Measurements from ENCODE around the gene SLC29A4. TPM values are rescaled to one million over a fixed set of nuclear protein-coding genes. Genes with fewer than 3 reads are reported as not detected.

Gene SLC29A4
- total RNA-seq, 1 donor from 2014 or later: 7.9 TPM

DNA sequence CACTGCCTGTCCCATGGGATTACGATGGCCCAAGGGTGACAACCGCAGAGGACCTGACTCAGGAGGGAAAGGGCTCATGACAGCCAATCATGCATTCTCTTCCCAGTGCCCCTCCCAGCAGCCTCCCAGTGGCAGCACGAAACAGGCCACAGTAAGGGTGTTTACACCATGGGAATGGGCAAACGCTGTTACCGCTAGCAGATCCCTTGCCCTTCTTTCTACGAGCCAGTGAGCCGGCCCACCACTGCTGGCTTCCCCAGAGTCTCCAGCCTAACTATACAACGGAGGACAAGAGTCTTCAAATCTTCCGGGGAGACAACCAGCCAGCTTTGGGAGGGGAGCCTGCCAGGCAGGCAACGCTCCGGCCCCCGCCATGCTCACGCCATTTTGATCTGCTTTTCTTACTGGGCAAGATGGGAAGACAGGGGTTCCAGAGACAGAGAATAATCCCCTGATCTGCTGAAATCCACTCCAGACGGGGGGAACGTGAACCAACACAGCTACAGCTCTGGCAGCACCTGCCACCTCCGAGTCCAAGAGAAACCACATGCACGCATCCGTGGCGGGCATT is 69.8 kb downstream of the SLC29A4 start:
- H3K27me3 Mint-ChIP-seq (ENCODE audit: unreplicated experiment): no peaks in the 10 kb centered on the region
- H3K9me3 Mint-ChIP-seq (ENCODE audit: unreplicated experiment): no peaks in the 10 kb centered on the region
- no peak overlapping the region for H3K27ac Mint-ChIP-seq (ENCODE audit: unreplicated experiment)
- H3K36me3 Mint-ChIP-seq (ENCODE audit: unreplicated experiment): peaks cover 56% of the 10 kb centered on the region
- TF ChIP-seq, protein P1, sequence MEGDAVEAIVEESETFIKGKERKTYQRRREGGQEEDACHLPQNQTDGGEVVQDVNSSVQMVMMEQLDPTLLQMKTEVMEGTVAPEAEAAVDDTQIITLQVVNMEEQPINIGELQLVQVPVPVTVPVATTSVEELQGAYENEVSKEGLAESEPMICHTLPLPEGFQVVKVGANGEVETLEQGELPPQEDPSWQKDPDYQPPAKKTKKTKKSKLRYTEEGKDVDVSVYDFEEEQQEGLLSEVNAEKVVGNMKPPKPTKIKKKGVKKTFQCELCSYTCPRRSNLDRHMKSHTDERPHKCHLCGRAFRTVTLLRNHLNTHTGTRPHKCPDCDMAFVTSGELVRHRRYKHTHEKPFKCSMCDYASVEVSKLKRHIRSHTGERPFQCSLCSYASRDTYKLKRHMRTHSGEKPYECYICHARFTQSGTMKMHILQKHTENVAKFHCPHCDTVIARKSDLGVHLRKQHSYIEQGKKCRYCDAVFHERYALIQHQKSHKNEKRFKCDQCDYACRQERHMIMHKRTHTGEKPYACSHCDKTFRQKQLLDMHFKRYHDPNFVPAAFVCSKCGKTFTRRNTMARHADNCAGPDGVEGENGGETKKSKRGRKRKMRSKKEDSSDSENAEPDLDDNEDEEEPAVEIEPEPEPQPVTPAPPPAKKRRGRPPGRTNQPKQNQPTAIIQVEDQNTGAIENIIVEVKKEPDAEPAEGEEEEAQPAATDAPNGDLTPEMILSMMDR (IDR thresholded peaks at IDR 0.05): no peak
- no peak for DNase-seq (ENCODE audit: extremely low spot score, unreplicated experiment)
- no peak overlapping the region for H3K4me3 Mint-ChIP-seq (ENCODE audit: unreplicated experiment)
- peaks cover 8% of the 10 kb centered on the region for H3K4me1 Mint-ChIP-seq (ENCODE audit: unreplicated experiment)

DNA sequence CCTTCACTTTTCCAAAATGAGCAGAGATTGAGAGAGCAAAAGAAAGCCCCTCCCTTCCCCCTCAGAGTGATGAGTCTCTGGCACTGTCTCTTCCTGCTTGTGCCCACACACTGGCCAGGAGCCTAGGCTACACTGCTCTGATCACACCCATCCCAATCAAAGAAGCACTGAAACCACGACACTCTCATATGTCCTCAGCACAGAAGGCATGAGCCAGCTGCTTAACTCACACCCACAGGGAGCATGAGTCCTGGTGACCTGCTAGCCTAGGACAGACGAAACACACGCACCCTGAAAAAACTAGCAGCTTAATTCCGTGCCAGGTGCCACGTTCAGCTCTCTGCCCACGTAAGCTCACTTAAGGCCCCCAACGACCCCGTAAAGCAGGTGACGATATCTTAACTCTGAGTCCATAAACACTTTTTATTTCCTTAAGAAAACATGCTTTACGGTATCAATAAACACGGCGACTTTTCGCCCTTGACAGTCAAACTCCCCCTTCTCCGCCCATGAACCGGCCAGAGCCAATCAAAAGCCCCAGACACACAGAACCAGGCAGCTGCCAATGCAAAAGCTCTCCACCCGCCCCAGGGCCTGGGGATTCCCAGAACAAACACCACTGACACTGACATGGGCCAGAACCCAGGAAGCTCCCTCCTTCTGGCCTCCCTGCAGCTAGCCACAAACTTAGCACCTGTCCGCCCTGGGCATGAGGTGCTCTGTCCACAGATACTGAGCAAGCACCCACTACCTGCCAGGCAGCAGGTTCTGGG is 71.9 kb downstream of the SLC29A4 start:
- TF ChIP-seq, protein P1 (IDR thresholded peaks at IDR 0.05): no peak
- H3K4me1 Mint-ChIP-seq (ENCODE audit: unreplicated experiment): peaks cover 8% of the 10 kb centered on the region

More for the DNA sequence above, 71.9 kb downstream of the SLC29A4 start:
- Mint-ChIP-seq H3K27ac (ENCODE audit: unreplicated experiment) (peak overlapping the region; percentile 59), H3K27me3 (ENCODE audit: unreplicated experiment) (no peaks in the 10 kb centered on the region), H3K4me3 (ENCODE audit: unreplicated experiment) (no peak overlapping the region), H3K9me3 (ENCODE audit: unreplicated experiment) (no peaks in the 10 kb centered on the region), H3K36me3 (ENCODE audit: unreplicated experiment) (peaks cover 67% of the 10 kb centered on the region)
- DNase-seq (ENCODE audit: extremely low spot score, unreplicated experiment): no peak

Other genes with a start within 250 kb of the SLC29A4 start
- 13.0 and 13.6 TPM in 2 replicates for gene RBAK, start 237.1 kb upstream of the SLC29A4 start, total RNA-seq
- 83.3 and 86.1 TPM in 2 replicates for gene WIPI2, start 92.7 kb upstream of the SLC29A4 start, total RNA-seq
- 198 and 208 TPM in 2 replicates for gene TNRC18, start 140.9 kb downstream of the SLC29A4 start, total RNA-seq
- 15.8 and 18.2 TPM in 2 replicates for gene FBXL18, start 230.9 kb downstream of the SLC29A4 start, total RNA-seq
- 3,263 and 3,275 TPM in 2 replicates for gene ACTB, start 247.7 kb downstream of the SLC29A4 start, total RNA-seq